Measurements from ENCODE around the gene CYP4V2. TPM values are rescaled to one million over a fixed set of nuclear protein-coding genes. Genes with fewer than 3 reads are reported as not detected.
"Not testable (repeated sequence)": the region's sequence is repeated elsewhere in the genome, so short reads cannot be mapped to it uniquely, and the experiment has no call there.

Gene CYP4V2
- total RNA-seq, 1 experiment from 2014 or later: 6.2 TPM

DNA sequence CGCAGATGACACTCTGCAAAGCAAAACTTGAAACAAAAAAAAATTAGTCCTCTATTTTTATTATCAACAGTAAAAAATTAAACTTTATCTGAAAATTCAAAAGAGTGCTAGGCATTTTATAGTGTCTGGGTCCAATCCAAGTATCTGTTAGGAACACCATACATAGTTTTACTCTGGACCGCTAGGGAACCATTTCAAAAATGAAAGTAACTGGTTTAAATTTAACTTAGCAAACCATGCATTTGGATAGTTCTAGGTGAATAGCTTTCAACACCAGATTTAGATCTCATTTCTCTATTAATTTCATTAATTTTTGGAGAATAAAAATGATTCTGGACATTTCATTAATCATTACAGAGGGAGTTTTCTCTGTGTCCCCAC, 37.1 kb downstream of the CYP4V2 start:
- no peak for DNase-seq (ENCODE audit: low read depth)

DNA sequence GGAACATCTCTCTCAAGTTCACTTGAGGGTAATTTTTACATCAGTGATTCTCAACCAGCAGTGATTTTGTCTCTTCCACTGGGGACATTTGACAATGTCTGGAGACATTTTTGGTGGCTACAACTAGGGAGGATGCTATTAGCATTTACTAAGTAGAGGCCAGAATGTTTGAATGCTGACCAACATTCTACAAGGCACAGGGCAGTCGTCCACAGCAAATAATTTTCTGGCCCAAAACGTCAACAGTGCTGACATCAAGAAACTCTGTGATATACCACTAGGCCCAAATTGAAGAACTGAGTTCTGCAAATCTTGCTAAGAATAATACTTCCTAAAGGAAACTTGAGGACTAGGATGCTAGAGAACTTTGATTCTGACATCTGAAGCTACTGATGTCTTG, 43.0 kb downstream of the CYP4V2 start:
- no peak for DNase-seq (ENCODE audit: low read depth)

DNA sequence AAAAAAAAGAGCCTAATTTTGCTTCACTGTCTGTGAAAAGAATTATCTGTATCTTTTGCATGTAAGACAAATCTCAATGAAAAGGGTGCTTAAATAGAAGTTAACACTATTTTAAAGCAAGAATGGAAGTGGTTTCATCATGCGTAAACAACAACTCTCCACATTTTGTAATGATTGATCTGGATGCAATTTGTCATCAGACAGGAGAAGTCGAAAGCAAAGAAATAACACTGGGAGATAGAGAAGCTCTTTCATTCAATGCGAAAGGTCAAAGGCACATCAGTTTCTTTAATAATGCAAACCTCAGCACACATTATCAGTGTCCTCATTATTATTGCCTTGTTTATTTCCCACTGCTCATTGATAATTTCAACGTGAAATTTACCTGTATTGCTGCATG, 44.8 kb downstream of the CYP4V2 start:
- no peak for DNase-seq (ENCODE audit: low read depth)

DNA sequence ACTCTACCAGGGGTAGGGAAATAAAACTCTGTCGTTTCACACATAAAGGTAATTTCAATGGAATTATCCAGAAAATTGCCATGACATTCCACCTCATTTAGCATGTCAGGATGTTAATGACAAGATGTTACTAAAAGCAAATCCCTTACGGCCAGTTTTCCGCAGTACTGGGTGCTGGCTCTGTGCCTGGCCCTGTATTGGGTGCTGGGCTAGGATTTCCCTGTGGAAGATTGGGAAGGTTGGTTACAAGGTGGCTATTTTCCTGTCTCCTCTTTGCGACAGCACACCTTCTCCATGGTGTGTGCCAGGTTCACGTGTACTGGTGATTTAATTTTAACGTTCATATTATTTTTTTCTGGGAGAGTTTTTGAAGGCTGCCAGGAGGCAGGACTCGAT, 49.1 kb downstream of the CYP4V2 start:
- DNase-seq (ENCODE audit: low read depth): no peak

DNA sequence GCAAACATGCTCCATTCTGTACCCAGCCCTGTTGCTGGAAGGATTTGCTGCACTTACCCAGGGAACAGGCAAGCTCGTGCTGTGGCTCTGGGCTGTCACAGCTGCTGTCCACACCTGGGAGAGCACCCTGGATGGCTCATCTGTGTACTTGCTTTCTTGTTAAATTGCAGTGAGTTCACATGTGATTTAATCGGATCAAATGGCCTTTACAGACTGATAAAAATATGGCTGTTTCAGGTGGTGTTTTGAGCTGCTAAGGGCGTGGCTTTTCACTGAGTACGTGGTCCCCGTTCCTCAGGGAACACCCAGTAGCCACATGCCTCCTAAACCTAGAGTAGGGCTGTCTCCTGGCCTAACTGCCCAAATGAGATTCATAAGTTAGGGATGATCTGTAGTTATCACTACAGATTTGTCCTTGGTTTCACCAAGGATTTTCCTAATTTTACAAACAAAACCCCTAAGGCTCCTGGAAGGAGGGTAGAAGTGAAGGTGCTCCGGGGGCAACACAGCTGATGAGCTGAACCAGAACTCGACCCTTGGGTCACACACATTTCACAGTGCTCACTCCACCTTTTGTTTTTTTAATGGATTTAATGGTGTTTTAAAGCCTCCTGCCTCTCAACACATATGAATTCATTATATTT, 49.6 kb downstream of the CYP4V2 start:
- DNase-seq (ENCODE audit: low read depth): no peak

DNA sequence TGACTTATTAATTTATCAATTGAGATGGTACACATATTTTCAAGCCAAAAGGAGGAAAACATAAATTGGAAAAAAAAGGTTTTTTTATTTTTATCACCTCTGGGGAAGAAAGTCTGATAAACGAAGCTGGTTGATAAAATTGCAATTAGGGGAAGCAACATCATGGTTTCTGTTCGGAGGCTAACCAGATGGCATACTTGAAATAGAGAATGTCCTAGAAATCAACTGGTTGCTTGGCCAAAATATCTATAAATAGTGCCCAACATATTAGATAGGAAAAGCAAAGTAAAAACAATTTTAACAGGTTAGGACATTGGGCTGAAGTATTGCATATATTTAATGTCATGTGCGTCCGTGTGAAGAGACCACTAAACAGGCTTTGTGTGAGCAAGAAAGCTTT, 50.2 kb downstream of the CYP4V2 start:
- DNase-seq (ENCODE audit: low read depth): no peak

DNA sequence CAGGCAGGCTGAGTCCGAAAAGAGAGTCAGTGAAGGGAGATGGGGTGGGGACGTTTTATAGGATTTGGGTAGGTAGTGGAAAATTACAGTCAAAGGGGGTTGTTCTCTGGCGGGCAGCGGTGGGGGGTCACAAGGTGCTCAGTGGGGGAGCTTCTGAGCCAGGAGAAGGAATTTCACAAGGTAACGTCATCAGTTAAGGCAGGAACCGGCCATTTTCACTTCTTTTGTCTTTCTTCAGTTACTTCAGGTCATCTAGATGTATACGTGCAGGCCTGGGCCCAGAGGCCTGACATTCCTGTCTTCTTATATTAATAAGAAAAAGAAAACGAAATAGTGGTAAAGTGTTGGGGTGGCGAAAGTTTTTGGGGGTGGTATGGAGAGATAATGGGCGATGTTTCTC, 50.7 kb downstream of the CYP4V2 start:
- DNase-seq (ENCODE audit: low read depth): not testable (repeated sequence)

DNA sequence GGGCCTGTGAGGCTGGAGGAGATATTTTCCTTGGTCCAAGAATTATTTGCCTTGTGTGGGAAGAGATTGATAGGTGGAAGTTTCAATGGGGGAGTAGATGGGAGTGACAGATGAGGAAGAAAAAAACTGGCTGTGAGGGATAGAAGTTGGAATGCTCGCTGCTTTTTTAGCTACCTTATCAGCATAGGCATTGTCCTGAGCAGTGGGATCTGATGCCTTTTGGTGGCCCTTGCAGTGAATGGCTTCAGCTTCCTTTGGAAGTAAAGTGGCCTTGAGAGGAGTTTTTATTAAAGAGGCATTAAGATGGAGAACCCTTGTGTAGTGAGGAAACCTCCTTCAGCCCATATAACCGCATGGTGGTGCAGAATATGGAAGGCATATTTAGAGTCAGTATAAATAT, 52.0 kb downstream of the CYP4V2 start:
- DNase-seq (ENCODE audit: low read depth): no peak

DNA sequence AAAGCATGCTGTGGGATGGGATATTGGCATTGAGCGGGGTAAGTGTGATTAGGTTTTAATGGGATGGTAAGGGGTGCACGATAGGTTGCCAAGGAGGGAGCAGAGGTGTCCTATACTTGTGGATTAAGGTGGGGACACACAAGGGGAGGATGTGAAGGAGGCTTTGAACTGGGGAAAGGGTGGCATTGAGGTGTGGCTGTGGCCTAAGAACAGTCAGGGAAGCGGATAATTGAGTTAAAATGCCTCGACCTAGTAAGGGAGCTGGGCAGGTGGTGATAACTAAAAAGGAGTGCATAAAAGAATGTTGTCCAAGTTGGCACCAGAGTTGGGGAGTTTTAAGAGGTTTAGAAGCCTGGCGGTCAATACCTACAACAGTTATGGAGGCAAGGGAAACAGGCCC, 53.5 kb downstream of the CYP4V2 start:
- no peak for DNase-seq (ENCODE audit: low read depth)

DNA sequence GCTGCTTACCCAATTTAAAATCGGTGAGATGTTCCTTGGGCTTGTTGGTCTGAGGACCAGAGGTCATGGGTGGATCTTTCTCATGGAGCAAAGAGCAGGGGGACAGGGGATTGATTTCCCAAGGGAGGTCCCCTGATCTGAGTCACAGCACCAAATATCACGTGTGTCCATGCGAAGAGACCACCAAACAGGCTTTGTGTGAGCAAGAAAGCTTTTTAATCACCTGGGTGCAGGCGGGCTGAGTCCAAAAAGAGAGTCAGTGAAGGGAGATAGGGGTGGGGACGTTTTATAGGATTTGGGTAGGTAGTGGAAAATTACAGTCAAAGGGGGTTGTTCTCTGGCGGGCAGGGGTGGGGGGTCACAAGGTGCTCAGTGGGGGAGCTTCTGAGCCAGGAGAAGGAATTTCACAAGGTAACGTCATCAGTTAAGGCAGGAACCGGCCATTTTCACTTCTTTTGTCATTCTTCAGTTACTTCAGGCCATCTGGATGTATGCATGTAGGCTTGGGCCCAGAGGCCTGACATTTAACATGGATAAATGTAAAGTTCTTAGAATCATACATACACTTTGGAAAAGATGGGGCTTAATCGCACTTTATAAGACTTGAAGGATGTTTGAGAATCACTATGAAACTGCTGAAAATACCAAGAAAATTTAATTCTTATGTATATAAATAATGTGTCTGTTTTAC, 55.8 kb downstream of the CYP4V2 start:
- not testable (repeated sequence) for DNase-seq (ENCODE audit: low read depth)

DNA sequence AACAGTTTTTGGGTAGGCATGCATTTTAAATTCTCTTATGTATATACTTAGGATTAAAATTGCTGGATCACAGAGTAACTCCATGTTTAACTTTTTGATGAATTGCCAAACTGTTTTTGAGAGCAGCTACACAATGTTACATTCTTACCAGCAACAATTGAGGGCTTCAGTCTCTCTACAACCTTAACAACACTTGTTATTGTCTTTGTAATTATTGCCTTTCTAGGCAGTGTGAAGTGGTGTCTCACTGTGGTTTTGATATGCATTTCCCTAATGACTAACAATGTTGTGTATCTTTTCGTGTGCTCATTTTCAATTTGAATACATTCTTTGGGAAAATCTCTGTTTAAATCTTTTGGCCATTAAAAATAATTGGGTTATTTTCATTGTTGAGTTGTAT, 57.3 kb downstream of the CYP4V2 start:
- DNase-seq (ENCODE audit: low read depth): no peak

DNA sequence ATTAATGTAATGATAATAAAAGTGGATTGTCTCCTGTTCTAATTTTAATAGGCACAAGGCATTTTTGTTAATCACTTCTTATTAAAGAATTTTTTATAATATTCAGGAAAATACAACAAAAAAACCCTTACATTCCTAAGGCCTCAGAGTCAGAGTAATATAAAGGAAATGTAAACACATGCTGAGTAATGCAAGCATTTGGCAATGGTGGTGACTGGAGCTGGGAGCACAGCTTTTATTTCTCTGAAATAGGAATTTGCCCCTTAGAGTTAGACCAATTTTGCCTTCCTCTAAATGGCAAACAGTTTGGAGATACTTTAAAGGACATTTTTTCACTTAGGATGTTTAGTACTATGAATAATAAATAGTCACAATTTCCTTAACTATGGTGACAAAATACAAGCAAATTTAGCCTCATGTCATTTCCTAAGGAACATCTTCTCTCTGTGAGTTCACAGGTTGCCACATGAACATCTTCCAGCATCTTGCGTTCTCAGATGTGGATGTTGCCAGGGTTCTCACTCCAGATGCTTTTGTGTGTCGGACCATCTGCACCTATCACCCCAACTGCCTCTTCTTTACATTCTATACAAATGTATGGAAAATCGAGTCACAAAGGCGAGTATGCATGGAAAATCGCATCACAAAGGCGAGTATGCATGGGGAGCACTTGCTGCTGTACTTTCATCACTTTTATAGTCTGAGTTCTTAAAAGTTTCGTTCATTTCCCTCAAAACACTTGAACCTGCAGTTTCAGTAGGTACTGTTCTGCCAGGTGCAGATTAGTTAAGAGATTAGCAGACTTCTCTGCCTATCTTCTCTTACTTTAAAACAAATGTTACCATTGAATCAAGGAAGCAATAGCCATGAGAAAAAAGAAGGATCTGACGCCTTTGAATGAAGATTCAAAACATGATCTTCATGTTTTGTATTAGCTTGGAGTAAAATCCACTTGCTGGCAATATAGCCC, 58.7 kb downstream of the CYP4V2 start:
- no peak for DNase-seq (ENCODE audit: low read depth)

DNA sequence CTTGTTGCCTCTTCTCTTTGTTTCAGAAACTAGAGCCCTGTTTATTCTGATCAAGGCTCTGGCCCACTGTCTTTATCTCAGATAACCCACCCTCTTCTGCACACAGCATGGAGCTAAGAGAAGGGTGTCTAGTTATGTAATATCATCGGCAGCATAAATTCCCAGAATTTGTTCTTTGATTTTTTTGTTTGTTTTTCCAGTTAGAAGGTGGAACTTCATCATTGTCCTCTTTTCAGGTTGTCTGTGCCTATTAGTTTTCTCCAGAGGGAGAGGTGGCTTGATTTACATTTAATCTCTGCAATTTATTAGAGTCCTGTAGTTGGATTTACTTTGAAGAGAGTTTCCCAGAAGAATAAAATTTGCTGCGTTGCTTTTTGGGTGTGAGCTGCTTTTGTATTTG, 59.4 kb downstream of the CYP4V2 start:
- no peak for DNase-seq (ENCODE audit: low read depth)

DNA sequence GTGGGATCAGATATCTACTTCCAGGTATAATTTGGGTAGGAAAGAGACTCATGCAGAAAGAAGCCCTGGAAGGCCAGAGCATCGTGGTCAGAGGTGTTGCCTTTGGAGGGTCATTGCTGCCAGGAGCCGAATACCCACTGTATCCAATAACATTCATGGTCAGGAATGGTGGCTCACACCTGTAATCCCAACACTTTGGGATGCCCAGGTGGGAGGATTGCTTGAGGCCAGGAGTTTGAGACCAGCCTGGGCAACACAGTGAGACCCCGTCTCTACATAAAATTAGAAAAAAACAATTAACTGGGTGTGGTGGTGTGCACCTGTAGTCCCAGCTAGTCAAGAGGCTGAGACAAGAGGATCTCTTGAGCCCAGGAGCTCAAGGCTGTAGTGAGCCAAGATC, 63.8 kb downstream of the CYP4V2 start:
- DNase-seq (ENCODE audit: low read depth): no peak

DNA sequence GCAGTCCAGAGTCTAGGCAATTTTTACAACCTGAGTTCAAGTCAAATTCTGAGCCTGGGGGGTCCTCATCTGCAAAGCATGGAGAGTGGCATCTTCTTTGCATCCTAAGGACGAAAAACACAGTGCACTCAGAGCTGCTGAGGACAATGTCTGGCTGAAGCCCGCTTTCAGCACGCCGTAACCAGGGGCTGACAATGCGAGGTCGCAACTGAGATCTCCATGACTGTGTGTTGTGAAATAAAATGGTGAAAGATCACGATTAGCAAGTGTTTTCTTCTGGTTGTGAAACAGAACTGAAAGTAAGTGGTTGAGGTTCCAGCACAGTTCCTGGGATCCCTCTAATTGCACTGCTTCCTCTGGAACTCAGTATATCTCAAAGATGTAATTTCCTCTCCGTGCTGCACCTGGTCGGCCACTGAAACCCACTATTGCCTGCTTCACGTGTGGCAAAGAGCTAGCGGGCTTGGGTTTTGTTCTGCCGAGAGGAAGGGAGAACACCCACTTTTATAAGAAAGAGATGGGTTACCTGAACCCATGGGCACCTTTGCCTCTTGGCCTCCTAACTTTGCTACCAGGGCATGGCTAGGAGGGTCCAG, 66.9 kb downstream of the CYP4V2 start:
- DNase-seq (ENCODE audit: low read depth): no peak

DNA sequence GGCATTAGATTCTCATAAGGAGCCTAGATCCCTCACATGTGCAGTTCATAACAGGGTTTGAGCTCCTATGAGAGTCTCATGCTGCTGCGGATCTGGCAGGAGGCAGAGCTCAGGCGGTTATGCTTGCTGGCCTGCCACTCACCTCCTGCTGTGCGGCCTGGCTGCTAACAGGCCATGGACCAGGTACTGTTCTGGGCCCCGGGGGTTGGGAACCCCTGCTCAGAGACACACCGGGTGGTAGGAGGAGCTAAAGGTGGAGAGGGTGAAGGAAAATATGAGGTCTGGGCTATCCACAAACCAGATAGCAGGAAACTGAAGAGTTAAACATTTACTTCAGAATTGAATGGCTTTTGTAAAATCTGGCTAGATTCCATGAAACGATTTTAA, 68.7 kb downstream of the CYP4V2 start:
- no peak for DNase-seq (ENCODE audit: low read depth)

Other genes with a start within 250 kb of the CYP4V2 start
- 4.9 and 7.0 TPM in 2 replicates for gene TLR3, start 122.4 kb upstream of the CYP4V2 start, total RNA-seq (2014; rRNA removed; shearing (Covaris generic))
- not detected in 2 replicates for gene FAM149A, start 86.9 kb upstream of the CYP4V2 start, total RNA-seq (2014; rRNA removed; shearing (Covaris generic))
- gene KLKB1, start 35.9 kb downstream of the CYP4V2 start, total RNA-seq (2014; rRNA removed; shearing (Covaris generic)): not detected in 2 replicates
- gene F11, start 74.6 kb downstream of the CYP4V2 start, total RNA-seq (2014; rRNA removed; shearing (Covaris generic)): not detected in 2 replicates

Data from RPMI7951 (cell line).